HCT116 (cell line): Measurements from ENCODE around the gene NFATC1. TPM values are rescaled to one million over a fixed set of nuclear protein-coding genes. Genes with fewer than 3 reads are reported as not detected.

ENCODE experiments used
- ATAC-seq: fragments of 200-7000 bp; cut with Tn5 transposase; 2 replicates; pipeline ENCODE4 v1.9.1; 2020; ENCODE audit warnings: mild to moderate bottlenecking, moderate library complexity
- BruUV-seq: library from RNA; stranded (reverse); fragments of 400-500 nt; replicated peaks from 2 replicates; lab custom pipeline; 2021; lab: Mats Ljungman, UMichigan
- CTCF ChIA-PET: fragments of 300-600 bp; sonication (Branson Sonifier 250); formaldehyde crosslinking; loops from one replicate; lab custom pipeline; 2021; ENCODE audit warnings: antibody characterized with exemption; lab: Charles Lee
- POLR2A ChIA-PET: fragments of 300-600, 350-600 bp; sonication (Branson Sonifier 250); formaldehyde crosslinking; loops from one replicate; lab custom pipeline; 2021; ENCODE audit warnings: antibody characterized with exemption; lab: Charles Lee
- RAD21 ChIA-PET, 2 experiments: fragments of 300-600 bp; sonication (Branson Sonifier 250); formaldehyde crosslinking; loops; one replicate each; lab custom pipeline; 2023; ENCODE audit warnings: low total read pairs in 2 of 2; ENCODE audit not compliant: uncharacterized antibody in 2 of 2, unreplicated experiment in 2 of 2, low non-redundant PET in 1 of 2; lab: Charles Lee
- DNase-seq: peaks from one replicate; pipeline ENCODE4 v3.0.0-alpha.2; 2010; ENCODE audit warnings: low read depth, low spot score
- H2AFZ ChIP-seq: fragments of 200-600 bp; shearing (Covaris generic), sonication (generic); 2 replicates; pipeline ENCODE4 v1.6.1; 2017; ENCODE audit warnings: low read depth, mixed run types, mixed read lengths, antibody characterized with exemption, low read length; ENCODE audit not compliant: poor library complexity, severe bottlenecking
- H3K27ac ChIP-seq: 2 replicates; pipeline ENCODE4 v1.5.1; 2012; ENCODE audit warnings: low read depth, low read length
- H3K27me3 ChIP-seq: fragments of 200-600 bp; sonication (generic); 2 replicates; pipeline ENCODE4 v1.6.1; 2016; ENCODE audit warnings: mixed run types, low read length, mixed read lengths; ENCODE audit not compliant: insufficient read depth
- H3K36me3 ChIP-seq, 2 experiments: fragments of 200-500 bp in 1 of 2; fragments of 200-600 bp in 1 of 2; sonication (Bioruptor generic) in 1 of 2; sonication (generic) in 1 of 2; 2 replicates each; pipeline versions ENCODE4 v1.5.1 to v1.6.1; 2014 to 2016; ENCODE audit warnings: low read length in 2 of 2, inconsistent platforms in 1 of 2, mixed read lengths in 1 of 2, mixed run types in 1 of 2; ENCODE audit not compliant: insufficient read depth in 2 of 2, control insufficient read depth in 1 of 2
- H3K4me1 ChIP-seq, 2 experiments: fragments of 200-600 bp in 1 of 2; sonication (generic) in 1 of 2; 2 replicates each; pipeline versions ENCODE4 v1.5.1 to v1.6.1; 2012 to 2017; ENCODE audit warnings: low read length in 2 of 2, inconsistent platforms in 1 of 2, mild to moderate bottlenecking in 1 of 2, mixed read lengths in 1 of 2, mixed run types in 1 of 2, moderate library complexity in 1 of 2; ENCODE audit not compliant: insufficient read depth in 2 of 2, control insufficient read depth in 1 of 2
- H3K4me2 ChIP-seq: fragments of 200-600 bp; sonication (generic); 2 replicates; pipeline ENCODE4 v1.6.1; 2017; ENCODE audit warnings: mixed run types, low read length, mixed read lengths
- H3K4me3 ChIP-seq, 2 experiments: fragments of 200-600 bp in 1 of 2; sonication (generic) in 1 of 2; replicated peaks in 1 of 2; 2 replicates each; pipeline ENCODE4 v1.5.1; 2011 to 2016; ENCODE audit warnings: low read length in 2 of 2, control low read depth in 1 of 2, low read depth in 1 of 2, mild to moderate bottlenecking in 1 of 2, mixed read lengths in 1 of 2, mixed run types in 1 of 2
- H3K79me2 ChIP-seq: fragments of 200-600 bp; sonication (generic); 2 replicates; pipeline ENCODE4 v1.6.1; 2017; ENCODE audit warnings: mild to moderate bottlenecking, mixed run types, low read length, moderate library complexity, mixed read lengths; ENCODE audit not compliant: insufficient read depth
- H3K9ac ChIP-seq: fragments of 200-600 bp; sonication (generic); 2 replicates; pipeline ENCODE4 v1.6.1; 2016; ENCODE audit warnings: low read length, mixed read lengths
- H3K9me2 ChIP-seq: fragments of 200-600 bp; sonication (generic), shearing (Covaris generic); 2 replicates; pipeline ENCODE4 v1.6.1; 2017; ENCODE audit warnings: mixed run types, mild to moderate bottlenecking, moderate library complexity; ENCODE audit not compliant: insufficient read depth
- H3K9me3 ChIP-seq, 2 experiments: fragments of 200-500 bp in 1 of 2; fragments of 200-600 bp in 1 of 2; sonication (Bioruptor generic) in 1 of 2; sonication (generic) in 1 of 2; 2 replicates each; pipeline ENCODE4 v1.6.1; 2014 to 2017; ENCODE audit warnings: low read length in 2 of 2, mixed read lengths in 2 of 2, inconsistent platforms in 1 of 2, low read depth in 1 of 2, mild to moderate bottlenecking in 1 of 2, mixed run types in 1 of 2, moderate library complexity in 1 of 2; ENCODE audit not compliant: control insufficient read depth in 1 of 2, insufficient read depth in 1 of 2
- H4K20me1 ChIP-seq: fragments of 200-600 bp; sonication (generic), shearing (Covaris generic); 2 replicates; pipeline ENCODE4 v1.6.1; 2017; ENCODE audit warnings: mixed run types, mild to moderate bottlenecking, moderate library complexity; ENCODE audit not compliant: insufficient read depth
- CBX3 ChIP-seq: IDR thresholded peaks from 2 replicates; pipeline ENCODE4 v1.6.1; 2012; ENCODE audit warnings: low read depth
- CEBPB ChIP-seq: IDR thresholded peaks from 2 replicates; pipeline ENCODE4 v1.6.1; 2012; ENCODE audit warnings: low read depth
- EGR1 ChIP-seq: IDR thresholded peaks from 2 replicates; pipeline ENCODE4 v1.6.1; 2012; ENCODE audit warnings: low read depth
- ELF1 ChIP-seq: IDR thresholded peaks from 2 replicates; pipeline ENCODE4 v1.6.1; 2012; ENCODE audit warnings: low read depth, borderline replicate concordance
- EZH2 ChIP-seq: fragments of 200-600 bp; sonication (generic); IDR thresholded peaks from 2 replicates; pipeline ENCODE4 v1.6.1; 2017; ENCODE audit warnings: antibody characterized with exemption, mixed run types
- FOSL1 ChIP-seq: IDR thresholded peaks from 2 replicates; pipeline ENCODE4 v1.6.1; 2012; ENCODE audit warnings: low read depth
- JUND ChIP-seq: IDR thresholded peaks from 2 replicates; pipeline ENCODE4 v1.6.1; 2012
- MAX ChIP-seq: IDR thresholded peaks from 2 replicates; pipeline ENCODE4 v1.6.1; 2012
- POLR2A ChIP-seq: IDR thresholded peaks from 2 replicates; pipeline ENCODE4 v1.7.0; 2011; ENCODE audit warnings: borderline replicate concordance; ENCODE audit not compliant: insufficient read depth, insufficient read length; ENCODE audit errors: extremely low read depth
- POLR2AphosphoS5 ChIP-seq: IDR thresholded peaks from 2 replicates; pipeline ENCODE4 v1.6.1; 2011; ENCODE audit warnings: mild to moderate bottlenecking, low read depth, low read length, moderate library complexity
- SIN3A ChIP-seq: IDR thresholded peaks from 2 replicates; pipeline ENCODE4 v1.6.1; 2012; ENCODE audit warnings: low read depth
- SRF ChIP-seq: IDR thresholded peaks from 2 replicates; pipeline ENCODE4 v1.6.1; 2012; ENCODE audit warnings: low read depth
- YY1 ChIP-seq: IDR thresholded peaks from 2 replicates; pipeline ENCODE4 v1.6.1; 2011; ENCODE audit warnings: low read length, low read depth, moderate library complexity, mild to moderate bottlenecking; ENCODE audit not compliant: insufficient replicate concordance; ENCODE audit errors: extremely low read depth
- ZNF274 ChIP-seq: fragments of 200-500 bp; sonication (Bioruptor generic); IDR thresholded peaks from 2 replicates; pipeline ENCODE4 v1.6.1; 2014; ENCODE audit warnings: mild to moderate bottlenecking, low read depth, low read length, inconsistent platforms
- intact Hi-C: fragments of 100-400 bp; cut with micrococcal nuclease; formaldehyde crosslinking; loops from 2 replicates; pipeline ENCODE4 v1.10.0; 2022
- total RNA-seq: library from RNA; stranded (reverse); gene quantifications from one replicate; pipeline ENCODE4 v1.2.1, GENCODE V29; 2021; ENCODE audit not compliant: unreplicated experiment
- TF ChIP-seq, protein P1 (sequence below): IDR thresholded peaks from 2 replicates; pipeline ENCODE4 v1.6.1; 2012
- TF ChIP-seq, protein P2 (sequence below): IDR thresholded peaks from 2 replicates; pipeline ENCODE4 v1.6.1; 2011; ENCODE audit warnings: mild to moderate bottlenecking, low read length, moderate library complexity; ENCODE audit not compliant: insufficient replicate concordance; ENCODE audit errors: extremely low read depth

NFATC1 gene
- total RNA-seq, 1 experiment from 2014 or later = 20.8 TPM

GRCh38 chr18:79372461-79372860 lies 23.3 kb upstream of the NFATC1 start:
- BruUV-seq = no TSS peak
- ATAC-seq (no peak), DNase-seq (no peak)
- no peak overlapping the region for H3K4me3 ChIP-seq
- no peaks in the 10 kb centered on the region for H3K79me2 ChIP-seq
- no peaks in the 10 kb centered on the region for H3K36me3 ChIP-seq
- H2AFZ ChIP-seq = no peak overlapping the region
- H4K20me1 ChIP-seq = no peaks in the 10 kb centered on the region
- H3K27ac ChIP-seq = no peak overlapping the region
- CTCF ChIA-PET = no interaction called here
- H3K9me3 ChIP-seq = no peaks in the 10 kb centered on the region
- H3K9ac ChIP-seq = no peak overlapping the region
- TF ChIP-seq POLR2AphosphoS5 = no peak
- TF ChIP-seq, protein P1, sequence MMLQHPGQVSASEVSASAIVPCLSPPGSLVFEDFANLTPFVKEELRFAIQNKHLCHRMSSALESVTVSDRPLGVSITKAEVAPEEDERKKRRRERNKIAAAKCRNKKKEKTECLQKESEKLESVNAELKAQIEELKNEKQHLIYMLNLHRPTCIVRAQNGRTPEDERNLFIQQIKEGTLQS = no peak
- TF ChIP-seq CBX3 = no peak
- no peak for TF ChIP-seq JUND
- TF ChIP-seq MAX = no peak
- TF ChIP-seq ZNF274 = no peak
- TF ChIP-seq, protein P2, sequence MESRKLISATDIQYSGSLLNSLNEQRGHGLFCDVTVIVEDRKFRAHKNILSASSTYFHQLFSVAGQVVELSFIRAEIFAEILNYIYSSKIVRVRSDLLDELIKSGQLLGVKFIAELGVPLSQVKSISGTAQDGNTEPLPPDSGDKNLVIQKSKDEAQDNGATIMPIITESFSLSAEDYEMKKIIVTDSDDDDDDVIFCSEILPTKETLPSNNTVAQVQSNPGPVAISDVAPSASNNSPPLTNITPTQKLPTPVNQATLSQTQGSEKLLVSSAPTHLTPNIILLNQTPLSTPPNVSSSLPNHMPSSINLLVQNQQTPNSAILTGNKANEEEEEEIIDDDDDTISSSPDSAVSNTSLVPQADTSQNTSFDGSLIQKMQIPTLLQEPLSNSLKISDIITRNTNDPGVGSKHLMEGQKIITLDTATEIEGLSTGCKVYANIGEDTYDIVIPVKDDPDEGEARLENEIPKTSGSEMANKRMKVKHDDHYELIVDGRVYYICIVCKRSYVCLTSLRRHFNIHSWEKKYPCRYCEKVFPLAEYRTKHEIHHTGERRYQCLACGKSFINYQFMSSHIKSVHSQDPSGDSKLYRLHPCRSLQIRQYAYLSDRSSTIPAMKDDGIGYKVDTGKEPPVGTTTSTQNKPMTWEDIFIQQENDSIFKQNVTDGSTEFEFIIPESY = no peak
- no peak for TF ChIP-seq CEBPB
- no peak for TF ChIP-seq EGR1
- no peak for TF ChIP-seq SRF
- TF ChIP-seq YY1 = no peak
- TF ChIP-seq SIN3A = no peak
- TF ChIP-seq FOSL1 = no peak
- TF ChIP-seq POLR2A = no peak
- TF ChIP-seq EZH2 = no peak
- TF ChIP-seq ELF1 = no peak
- H3K4me1 ChIP-seq = no peaks in the 10 kb centered on the region
- no peaks in the 10 kb centered on the region for H3K9me2 ChIP-seq
- POLR2A ChIA-PET = no interaction called here
- RAD21 ChIA-PET = no interaction called here
- no peak overlapping the region for H3K4me2 ChIP-seq
- no peaks in the 10 kb centered on the region for H3K27me3 ChIP-seq
- intact Hi-C loops = no loop called here
